CD4-positive, alpha-beta T cell (primary cell): ENCODE results near the gene JAK1. TPM values are rescaled to one million over a fixed set of nuclear protein-coding genes. Genes with fewer than 3 reads are reported as not detected.

Experiments used
- ATAC-seq: fragments of 200-7000 bp; cut with Tn5 transposase; one replicate; pipeline ENCODE4 v1.10.0; 2022; ENCODE audit warnings: mild to moderate bottlenecking; ENCODE audit not compliant: poor library complexity
- CTCF ChIA-PET: fragments of 350-600 bp; sonication (Branson Sonifier 250); formaldehyde crosslinking; loops from one replicate; lab custom pipeline; 2021; ENCODE audit warnings: antibody characterized with exemption, inconsistent platforms; lab: Charles Lee
- POLR2A ChIA-PET: fragments of 350-600 bp; sonication (Branson Sonifier 250); formaldehyde crosslinking; loops from one replicate; lab custom pipeline; 2021; ENCODE audit warnings: antibody characterized with exemption, inconsistent platforms; lab: Charles Lee
- DNase-seq, 14 experiments: peaks; one replicate each; pipeline ENCODE4 v3.0.0-alpha.2; 2013 to 2020; ENCODE audit warnings: mixed read lengths in 2 of 14
- H3K27ac ChIP-seq, 2 donors: one replicate each; pipeline versions ENCODE4 v1.5.1 to v1.7.0; 2013; ENCODE audit warnings: low read length in 2 of 2, low read depth in 1 of 2, mild to moderate bottlenecking in 1 of 2
- H3K27me3 ChIP-seq, 2 experiments: 1 replicate in 1 of 2; 2 replicates in 1 of 2; pipeline versions ENCODE4 v1.6.1 to v1.7.0; 2013; ENCODE audit warnings: low read length in 2 of 2, control low read depth in 1 of 2, mild to moderate bottlenecking in 1 of 2, moderate library complexity in 1 of 2; ENCODE audit not compliant: insufficient read depth in 2 of 2, control insufficient read depth in 1 of 2
- H3K36me3 ChIP-seq: one replicate; pipeline ENCODE4 v1.6.1; 2013; ENCODE audit warnings: low read length, control low read depth; ENCODE audit not compliant: insufficient read depth
- H3K4me1 ChIP-seq: one replicate; pipeline ENCODE4 v1.6.1; 2013; ENCODE audit warnings: low read length, control low read depth; ENCODE audit not compliant: insufficient read depth
- H3K4me3 ChIP-seq: one replicate; pipeline ENCODE4 v1.5.1; 2013; ENCODE audit warnings: mild to moderate bottlenecking, low read length, moderate library complexity
- H3K9me3 ChIP-seq, 2 experiments: 1 replicate in 1 of 2; 2 replicates in 1 of 2; pipeline versions ENCODE4 v1.6.1 to v1.7.0; 2013; ENCODE audit warnings: low read length in 2 of 2, mild to moderate bottlenecking in 2 of 2, control low read depth in 1 of 2, moderate library complexity in 1 of 2; ENCODE audit not compliant: control insufficient read depth in 1 of 2, insufficient read depth in 1 of 2
- H3K27ac Mint-ChIP-seq: one replicate; pipeline ENCODE4 v1.8.0; 2020; ENCODE audit warnings: mixed read lengths
- H3K27me3 Mint-ChIP-seq: one replicate; pipeline ENCODE4 v1.8.0; 2021; ENCODE audit warnings: mixed read lengths
- H3K36me3 Mint-ChIP-seq: one replicate; pipeline ENCODE4 v1.8.0; 2021; ENCODE audit warnings: low read depth, mixed read lengths
- H3K4me1 Mint-ChIP-seq: one replicate; pipeline ENCODE4 v1.8.0; 2021; ENCODE audit warnings: low read depth, mixed read lengths
- H3K4me3 Mint-ChIP-seq: one replicate; pipeline ENCODE4 v1.8.0; 2020; ENCODE audit warnings: mild to moderate bottlenecking, mixed read lengths
- H3K9me3 Mint-ChIP-seq: one replicate; pipeline ENCODE4 v1.8.0; 2020; ENCODE audit warnings: mixed read lengths
- CTCF ChIP-seq: fragments of 200-600 bp; IDR thresholded peaks from one replicate; pipeline ENCODE4 v1.8.0; 2022; ENCODE audit warnings: antibody characterized with exemption, mild to moderate bottlenecking
- intact Hi-C, 2 experiments: fragments of 100-400 bp; cut with DNase I in 1 of 2; cut with micrococcal nuclease in 1 of 2; formaldehyde crosslinking; loops; one replicate each; pipeline versions ENCODE4 v1.15.1 to v1.9.0; 2023 to 2025; cut with DNase I, micrococcal nuclease
- total RNA-seq, 174 experiments: library from RNA in 2 of 174; stranded (reverse) in 2 of 174; gene quantifications; one replicate each; pipeline ENCODE4 v1.2.3 and lab custom pipeline; 2021 to 2026

The JAK1 gene
- total RNA-seq, 2 experiments from 2014 or later, result 240 to 252 TPM

GRCh38 chr1:64867266-64867665 lies 99.1 kb downstream of the JAK1 start:
- ATAC-seq (no peak), DNase-seq (no peak)
- Mint-ChIP-seq H3K9me3 (no peaks in the 10 kb centered on the region), H3K4me3 (no peak overlapping the region), H3K27me3 (no peaks in the 10 kb centered on the region), H3K4me1 (peaks cover 48% of the 10 kb centered on the region), H3K27ac (no peak overlapping the region), H3K36me3 (peaks cover 98% of the 10 kb centered on the region)
- ChIA-PET POLR2A (interaction anchor here (1.6 to 1.7 kb wide), 2 partner anchors 9 to 95 kb away, joined by 4 to 5 read pairs; no protein-coding TSS in a partner anchor), CTCF (no interaction called here)
- H3K27me3 ChIP-seq, result no peaks in the 10 kb centered on the region
- H3K4me1 ChIP-seq, result peaks cover 24% of the 10 kb centered on the region
- no peak for TF ChIP-seq CTCF
- peaks cover 87% of the 10 kb centered on the region for H3K36me3 ChIP-seq
- intact Hi-C loops, result no loop called here
- H3K9me3 ChIP-seq, result no peaks in the 10 kb centered on the region
- no peak overlapping the region for H3K27ac ChIP-seq
- H3K4me3 ChIP-seq, result no peak overlapping the region

- H3K9me3 Mint-ChIP-seq, result no peaks in the 10 kb centered on the region
- no peak overlapping the region for H3K4me3 ChIP-seq
- no peak for DNase-seq
- no peak for TF ChIP-seq CTCF
- no peak overlapping the region for H3K4me3 Mint-ChIP-seq
- H3K27ac ChIP-seq, result no peak overlapping the region
- POLR2A ChIA-PET, result interaction anchor here (1.5 kb wide), 1 partner anchor 96 kb away, joined by 5 read pairs; no protein-coding TSS in a partner anchor
- H3K27ac Mint-ChIP-seq, result no peak overlapping the region
- peaks cover 48% of the 10 kb centered on the region for H3K4me1 Mint-ChIP-seq
- intact Hi-C loops, result no loop called here
- H3K27me3 ChIP-seq, result no peaks in the 10 kb centered on the region
- no peaks in the 10 kb centered on the region for H3K9me3 ChIP-seq
- peaks cover 27% of the 10 kb centered on the region for H3K4me1 ChIP-seq
- H3K27me3 Mint-ChIP-seq, result no peaks in the 10 kb centered on the region
- peaks cover 98% of the 10 kb centered on the region for H3K36me3 Mint-ChIP-seq
- peaks cover 87% of the 10 kb centered on the region for H3K36me3 ChIP-seq
- ATAC-seq, result no peak
- CTCF ChIA-PET, result no interaction called here
These were observed 99.7 kb downstream of the JAK1 start for GRCh38 chr1:64866689-64867088.

GRCh38 chr1:64865105-64865757 lies 101.1 kb downstream of the JAK1 start:
- H3K9me3 Mint-ChIP-seq, result no peaks in the 10 kb centered on the region
- Histone ChIP-seq H3K4me3 (no peak overlapping the region), H3K9me3 (no peaks in the 10 kb centered on the region), H3K27ac (no peak overlapping the region), H3K36me3 (peaks cover 82% of the 10 kb centered on the region), H3K4me1 (peaks cover 30% of the 10 kb centered on the region), H3K27me3 (no peaks in the 10 kb centered on the region)
- ATAC-seq (no peak), DNase-seq (no peak)
- H3K4me1 Mint-ChIP-seq, result peaks cover 53% of the 10 kb centered on the region
- intact Hi-C loops, result no loop called here
- no peaks in the 10 kb centered on the region for H3K27me3 Mint-ChIP-seq
- peaks cover 96% of the 10 kb centered on the region for H3K36me3 Mint-ChIP-seq
- ChIA-PET POLR2A (interaction anchor here (1.5 kb wide), 1 partner anchor 97 kb away, joined by 5 read pairs; no protein-coding TSS in a partner anchor), CTCF (interaction anchor here (1.5 kb wide), 1 partner anchor 8 kb away, joined by 3 read pairs; no protein-coding TSS in a partner anchor)
- peak overlapping the region; percentile 68 for H3K27ac Mint-ChIP-seq
- no peak for TF ChIP-seq CTCF
- peak overlapping the region; percentile 54 for H3K4me3 Mint-ChIP-seq
